ENCODE data around the gene TP53TG3D.
"Not testable (repeated sequence)": the region's sequence is repeated elsewhere in the genome, so short reads cannot be mapped to it uniquely, and the experiment has no call there.

GRCh38 chr16:32283024-32283423 lies 29.9 kb downstream of the TP53TG3D start:
- not testable (repeated sequence) for TF ChIP-seq CTCF (conservative IDR thresholded peaks at IDR 0.05; ENCODE audit: low read depth, low read length); EZH2 (IDR thresholded peaks at IDR 0.05; ENCODE audit: borderline replicate concordance, low read depth, low read length, poor library complexity, severe bottlenecking)
